SK-N-SH (cell line): Measurements from ENCODE around the gene GTPBP8. TPM values are rescaled to one million over a fixed set of nuclear protein-coding genes. Genes with fewer than 3 reads are reported as not detected.

Experiments
- CTCF ChIA-PET: fragments of 300-600, 350-600 bp; formaldehyde crosslinking; extraction: SDS; loops from one replicate; lab custom pipeline; 2021; lab: Yijun Ruan, JAX
- POLR2A ChIA-PET: fragments of 350-600 bp; sonication (Branson Sonifier 250); formaldehyde crosslinking; extraction: SDS; loops from one replicate; lab custom pipeline; 2020; ENCODE audit warnings: antibody characterized with exemption, inconsistent platforms; lab: Yijun Ruan, JAX
- DNase-seq: peaks from one replicate; pipeline ENCODE4 v3.0.0; 2012
- H2AFZ ChIP-seq: fragments of 200-600 bp; sonication (generic); 2 replicates; pipeline ENCODE4 v1.8.1; 2016; ENCODE audit warnings: antibody characterized with exemption, mild to moderate bottlenecking, low read depth
- H3F3A ChIP-seq: fragments of 200-600 bp; sonication (generic); replicated peaks from 2 replicates; pipeline ENCODE3; 2016; ENCODE audit warnings: antibody characterized with exemption, mild to moderate bottlenecking; ENCODE audit not compliant: insufficient read depth
- H3K27ac ChIP-seq, 2 experiments: fragments of 200-500 bp in 1 of 2; fragments of 200-600 bp in 1 of 2; sonication (Bioruptor generic) in 1 of 2; sonication (generic), shearing (Covaris generic) in 1 of 2; 2 replicates each; pipeline versions ENCODE4 v1.5.1 to v1.6.1; 2014 to 2016; ENCODE audit warnings: low read depth in 2 of 2, inconsistent platforms in 1 of 2, low read length in 1 of 2, mild to moderate bottlenecking in 1 of 2, mixed read lengths in 1 of 2
- H3K27me3 ChIP-seq: fragments of 200-600 bp; sonication (generic), shearing (Covaris generic); 2 replicates; pipeline ENCODE4 v1.6.1; 2016; ENCODE audit warnings: mixed run types; ENCODE audit not compliant: insufficient read depth
- H3K36me3 ChIP-seq, 2 experiments: fragments of 200-500 bp in 1 of 2; fragments of 200-600 bp in 1 of 2; sonication (Bioruptor generic) in 1 of 2; sonication (generic) in 1 of 2; replicated peaks in 1 of 2; 2 replicates each; pipeline versions ENCODE3 to v1.5.1; 2014 to 2016; ENCODE audit warnings: low read length in 1 of 2, mild to moderate bottlenecking in 1 of 2; ENCODE audit not compliant: insufficient read depth in 2 of 2, control insufficient read depth in 1 of 2
- H3K4me1 ChIP-seq, 2 experiments: fragments of 200-500 bp in 1 of 2; fragments of 200-600 bp in 1 of 2; sonication (Bioruptor generic) in 1 of 2; sonication (generic), shearing (Covaris generic) in 1 of 2; 2 replicates each; pipeline versions ENCODE4 v1.5.1 to v1.6.1; 2014 to 2016; ENCODE audit warnings: low read depth in 1 of 2, low read length in 1 of 2, mixed run types in 1 of 2; ENCODE audit not compliant: insufficient read depth in 2 of 2, control insufficient read depth in 1 of 2
- H3K4me2 ChIP-seq: fragments of 200-600 bp; sonication (generic), shearing (Covaris generic); 2 replicates; pipeline ENCODE4 v1.6.1; 2017; ENCODE audit warnings: mixed run types
- H3K4me3 ChIP-seq, 2 experiments: fragments of 200-500 bp in 1 of 2; fragments of 200-600 bp in 1 of 2; sonication (Bioruptor generic) in 1 of 2; sonication (generic), shearing (Covaris generic) in 1 of 2; 2 replicates each; pipeline versions ENCODE4 v1.5.1 to v1.8.1; 2014 to 2016; ENCODE audit warnings: low read depth in 2 of 2, inconsistent platforms in 1 of 2, low read length in 1 of 2, mild to moderate bottlenecking in 1 of 2, mixed read lengths in 1 of 2, moderate library complexity in 1 of 2
- H3K79me2 ChIP-seq: fragments of 200-600 bp; sonication (generic); 2 replicates; pipeline ENCODE4 v1.8.1; 2017; ENCODE audit warnings: mild to moderate bottlenecking; ENCODE audit not compliant: insufficient read depth
- H3K9ac ChIP-seq: fragments of 200-600 bp; sonication (generic); 2 replicates; pipeline ENCODE4 v1.6.1; 2017; ENCODE audit warnings: mixed run types
- H3K9me2 ChIP-seq: fragments of 200-600 bp; sonication (generic); 2 replicates; pipeline ENCODE4 v1.6.1; 2017; ENCODE audit warnings: mixed run types
- H3K9me3 ChIP-seq: fragments of 200-600 bp; sonication (generic); 2 replicates; pipeline ENCODE4 v1.6.1; 2017; ENCODE audit warnings: mixed run types, mild to moderate bottlenecking, moderate library complexity
- H4K20me1 ChIP-seq: fragments of 200-600 bp; sonication (generic); 2 replicates; pipeline ENCODE4 v1.6.1; 2017; ENCODE audit warnings: mild to moderate bottlenecking, mixed run types; ENCODE audit not compliant: insufficient read depth
- CHD2 ChIP-seq: fragments of 150-350 bp; IDR thresholded peaks from 2 replicates; pipeline ENCODE4 v1.6.1; 2018; ENCODE audit warnings: low read length; ENCODE audit not compliant: partially characterized antibody
- CTCF ChIP-seq: fragments of 200-600 bp; sonication (generic); IDR thresholded peaks from 2 replicates; pipeline ENCODE4 v1.6.1; 2017; ENCODE audit warnings: antibody characterized with exemption, mild to moderate bottlenecking, moderate library complexity
- ELF1 ChIP-seq: IDR thresholded peaks from 2 replicates; pipeline ENCODE4 v1.4.0; 2012
- EP300 ChIP-seq, 2 experiments: IDR thresholded peaks; 2 replicates each; pipeline versions ENCODE4 v1.4.0 to v1.6.1; 2012; ENCODE audit warnings: borderline replicate concordance in 1 of 2, low read depth in 1 of 2, low read length in 1 of 2
- EZH2phosphoT487 ChIP-seq: fragments of 200-600 bp; sonication (generic); IDR thresholded peaks from 2 replicates; pipeline ENCODE4 v1.6.1; 2017; ENCODE audit warnings: low read depth, mixed run types, mild to moderate bottlenecking, antibody characterized with exemption, moderate library complexity, borderline replicate concordance
- FOSL2 ChIP-seq: IDR thresholded peaks from 2 replicates; pipeline ENCODE4 v1.4.0; 2012; ENCODE audit warnings: low read depth, mild to moderate bottlenecking, moderate library complexity, borderline replicate concordance
- FOXM1 ChIP-seq: IDR thresholded peaks from 2 replicates; pipeline ENCODE4 v1.4.0; 2012; ENCODE audit warnings: low read depth, mild to moderate bottlenecking
- GABPA ChIP-seq: IDR thresholded peaks from 2 replicates; pipeline ENCODE4 v1.4.0; 2012; ENCODE audit warnings: low read depth, mild to moderate bottlenecking
- MAX ChIP-seq: IDR thresholded peaks from 2 replicates; pipeline ENCODE4 v1.4.0; 2012; ENCODE audit warnings: low read depth
- MEF2A ChIP-seq: IDR thresholded peaks from 2 replicates; pipeline ENCODE4 v1.4.0; 2012; ENCODE audit warnings: low read depth, borderline replicate concordance
- MXI1 ChIP-seq: IDR thresholded peaks from 2 replicates; pipeline ENCODE4 v1.6.1; 2012; ENCODE audit warnings: mild to moderate bottlenecking, low read depth, low read length, improper control_type of control experiment
- NRF1 ChIP-seq: IDR thresholded peaks from 2 replicates; pipeline ENCODE4 v1.6.1; 2012; ENCODE audit warnings: low read depth, mild to moderate bottlenecking, low read length
- PBX3 ChIP-seq: IDR thresholded peaks from 2 replicates; pipeline ENCODE4; 2012
- RAD21 ChIP-seq: IDR thresholded peaks from 2 replicates; pipeline ENCODE4 v1.6.1; 2012; ENCODE audit warnings: mild to moderate bottlenecking, low read length
- RCOR1 ChIP-seq: fragments of 150-350 bp; IDR thresholded peaks from 2 replicates; pipeline ENCODE4 v1.6.1; 2017; ENCODE audit warnings: antibody characterized with exemption, low read length
- RXRA ChIP-seq: IDR thresholded peaks from 2 replicates; pipeline ENCODE4 v1.4.0; 2012; ENCODE audit warnings: low read depth, mild to moderate bottlenecking, borderline replicate concordance
- SMC3 ChIP-seq: IDR thresholded peaks from 2 replicates; pipeline ENCODE4 v1.6.1; 2012; ENCODE audit warnings: low read depth, low read length, improper control_type of control experiment
- TAF1 ChIP-seq: IDR thresholded peaks from 2 replicates; pipeline ENCODE4 v1.6.1; 2012; ENCODE audit warnings: low read depth, mild to moderate bottlenecking, low read length, moderate library complexity, borderline replicate concordance
- TCF12 ChIP-seq: IDR thresholded peaks from 2 replicates; pipeline ENCODE4 v1.4.0; 2012
- USF1 ChIP-seq: IDR thresholded peaks from 2 replicates; pipeline ENCODE4 v1.4.0; 2012; ENCODE audit warnings: low read depth, borderline replicate concordance
- USF2 ChIP-seq: fragments of 150-350 bp; IDR thresholded peaks from 2 replicates; pipeline ENCODE4 v1.6.1; 2017; ENCODE audit warnings: antibody characterized with exemption, low read length, low read depth, borderline replicate concordance
- YY1 ChIP-seq: IDR thresholded peaks from 2 replicates; pipeline ENCODE4 v1.4.0; 2012; ENCODE audit warnings: low read depth, mild to moderate bottlenecking
- ZBTB33 ChIP-seq: IDR thresholded peaks from 2 replicates; pipeline ENCODE4 v1.4.0; 2012; ENCODE audit warnings: low read depth, borderline replicate concordance
- WGBS: methylation state at CpG from one replicate; pipeline ENCODE4 v1.1.6; 2017; ENCODE audit warnings: low lambda C conversion rate; 5-methylcytosine and 5-hydroxymethylcytosine counted together
- polyA plus RNA-seq, 3 experiments: library from polyadenylated mRNA; depleted of rRNA; stranded (reverse); fragments of >200 nt; gene quantifications; 2 replicates each; pipeline ENCODE4 v1.2.3, GENCODE V29; 2012

GTPBP8 gene
- polyA plus RNA-seq, 1 of the 3 experiments (the other 2 are of a cell fraction): 20.1 TPM

- no peaks in the 10 kb centered on the region for H3F3A ChIP-seq
- no peak overlapping the region for H3K27ac ChIP-seq
- no peaks in the 10 kb centered on the region; a peak in 1 of 4 replicates for H3K4me1 ChIP-seq
- CTCF ChIA-PET: interaction anchor here (0.6 to 4.6 kb wide), 58 partner anchors 9 to 669 kb away, joined by 3 to 97 read pairs (median 4); partner anchors contain the start of genes CCDC80 and GTPBP8
- no peaks in the 10 kb centered on the region for H3K27me3 ChIP-seq
- no peaks in the 10 kb centered on the region for H3K9me3 ChIP-seq
- H3K4me2 ChIP-seq: no peak overlapping the region
- no peaks in the 10 kb centered on the region for H4K20me1 ChIP-seq
- no peaks in the 10 kb centered on the region for H3K79me2 ChIP-seq
- H3K36me3 ChIP-seq: no peaks in the 10 kb centered on the region
- H3K4me3 ChIP-seq: no peak overlapping the region; a peak in 1 of 4 replicates
- H2AFZ ChIP-seq: no peak overlapping the region
- 25% methylated on average over 1 of the region's 1 CpG for WGBS
- TF ChIP-seq PBX3: no peak
- TF ChIP-seq MEF2A: no peak
- no peak for TF ChIP-seq FOXM1
- no peak for TF ChIP-seq TAF1
- peak; percentile 84 for TF ChIP-seq CTCF
- no peak for TF ChIP-seq EP300 (IDR thresholded peaks at IDR 0.05; ENCODE audit: borderline replicate concordance in 1 of 2, low read depth in 1 of 2, low read length in 1 of 2)
- no peak for TF ChIP-seq CHD2
- no peak for TF ChIP-seq EZH2phosphoT487
- TF ChIP-seq ELF1: no peak
- no peak for TF ChIP-seq FOSL2
- TF ChIP-seq USF1: no peak
- TF ChIP-seq TCF12: peak; percentile 42; the same call in 1 of the 2 replicates
- no peak for TF ChIP-seq RXRA
- no peak for TF ChIP-seq NRF1
- TF ChIP-seq MXI1: no peak
- peak; percentile 50 for TF ChIP-seq SMC3
- no peak for TF ChIP-seq RCOR1
- no peak for TF ChIP-seq MAX
- no peak for TF ChIP-seq GABPA
- TF ChIP-seq ZBTB33: no peak
- TF ChIP-seq USF2: no peak
- peak; percentile 77 for TF ChIP-seq RAD21
- no peak for TF ChIP-seq YY1
- H3K9ac ChIP-seq: no peak overlapping the region
- POLR2A ChIA-PET: interaction anchor here (0.5 kb wide), 1 partner anchor 12 kb away, joined by 3 read pairs; no protein-coding TSS in a partner anchor
- no peaks in the 10 kb centered on the region for H3K9me2 ChIP-seq
- peak; percentile 16 for DNase-seq
Observed at GRCh38 chr3:112979244-112979832, 11.4 kb upstream of the GTPBP8 start.
